Activated CD4-positive, CD25-positive, alpha-beta regulatory T cell treated with anti-CD3 and anti-CD28 coated beads, Interleukin-2, amount 50 U/mL, for 16 hours (primary cell): ENCODE data around the gene NPAS2.

Source experiments
- DNase-seq: peaks from one replicate; pipeline ENCODE4 v3.0.0-alpha.2; 2020; ENCODE audit warnings: low read depth, low spot score

The NPAS2 gene

GRCh38 chr2:100884145-100884621 is 64.2 kb downstream of the NPAS2 start:
- DNase-seq, result no peak

GRCh38 chr2:100886085-100886484 is 66.1 kb downstream of the NPAS2 start:
- DNase-seq, result no peak

- DNase-seq, result no peak
Measured at GRCh38 chr2:100887039-100887578, 67.2 kb downstream of the NPAS2 start.

GRCh38 chr2:100887713-100888495 is 68.0 kb downstream of the NPAS2 start:
- DNase-seq, result no peak

- DNase-seq, result no peak
Measured at GRCh38 chr2:100888601-100889000, 68.7 kb downstream of the NPAS2 start.

- no peak for DNase-seq
Measured at GRCh38 chr2:100889286-100889685, 69.3 kb downstream of the NPAS2 start.

GRCh38 chr2:100891906-100892642 is 72.1 kb downstream of the NPAS2 start:
- DNase-seq, result no peak

GRCh38 chr2:100893392-100894104 is 73.6 kb downstream of the NPAS2 start:
- DNase-seq, result no peak

- DNase-seq, result no peak
Measured at GRCh38 chr2:100894105-100894795, 74.3 kb downstream of the NPAS2 start.

GRCh38 chr2:100894796-100895156 is 74.8 kb downstream of the NPAS2 start:
- DNase-seq, result no peak

GRCh38 chr2:100895402-100895801 is 75.5 kb downstream of the NPAS2 start:
- DNase-seq, result no peak

GRCh38 chr2:100895934-100896685 is 76.2 kb downstream of the NPAS2 start:
- no peak for DNase-seq

- no peak for DNase-seq
Measured at GRCh38 chr2:100898035-100898665, 78.2 kb downstream of the NPAS2 start.

- DNase-seq, result no peak
Measured at GRCh38 chr2:100900156-100900795, 80.3 kb downstream of the NPAS2 start.

GRCh38 chr2:100902817-100903405 is 83.0 kb downstream of the NPAS2 start:
- no peak for DNase-seq

- no peak for DNase-seq
Measured at GRCh38 chr2:100903534-100904258, 83.8 kb downstream of the NPAS2 start.

- no peak for DNase-seq
Measured at GRCh38 chr2:100905132-100905805, 85.3 kb downstream of the NPAS2 start.

GRCh38 chr2:100906131-100906530 is 86.2 kb downstream of the NPAS2 start:
- no peak for DNase-seq
